Neural crest cell (in vitro differentiated cells): Measurements from ENCODE around the gene MED28. TPM values are rescaled to one million over a fixed set of nuclear protein-coding genes. Genes with fewer than 3 reads are reported as not detected.

Experiments used
- DNase-seq: peaks from one replicate; pipeline ENCODE4 v3.0.0; 2021; ENCODE audit warnings: low read depth, mixed read lengths, low spot score
- H3K27ac Mint-ChIP-seq: one replicate; pipeline ENCODE4 v1.8.0; 2021; ENCODE audit warnings: mild to moderate bottlenecking, mixed read lengths; ENCODE audit not compliant: unreplicated experiment
- H3K27me3 Mint-ChIP-seq: 2 replicates; pipeline ENCODE4 v1.8.0; 2021; ENCODE audit warnings: low read depth, mild to moderate bottlenecking, mixed read lengths
- H3K36me3 Mint-ChIP-seq: 2 replicates; pipeline ENCODE4 v1.8.0; 2021; ENCODE audit warnings: low read depth, mild to moderate bottlenecking, mixed read lengths
- H3K4me1 Mint-ChIP-seq: 2 replicates; pipeline ENCODE4 v1.8.0; 2021; ENCODE audit warnings: mixed read lengths
- H3K4me3 Mint-ChIP-seq: one replicate; pipeline ENCODE4 v1.8.0; 2021; ENCODE audit warnings: mild to moderate bottlenecking, mixed read lengths
- H3K9me3 Mint-ChIP-seq: 2 replicates; pipeline ENCODE4 v1.8.0; 2021; ENCODE audit warnings: mixed read lengths
- total RNA-seq: library from RNA; stranded (reverse); gene quantifications from 2 replicates; pipeline ENCODE4 v1.2.1, GENCODE V29; 2021
- TF ChIP-seq, protein P1 (sequence below): fragments of 200-600 bp; sonication (generic); conservative IDR thresholded peaks from 2 replicates; pipeline ENCODE4 v1.5.0; 2021; ENCODE audit warnings: antibody characterized with exemption, mild to moderate bottlenecking

Gene MED28
- total RNA-seq, 1 donor from 2014 or later, result 97.8 TPM

DNA sequence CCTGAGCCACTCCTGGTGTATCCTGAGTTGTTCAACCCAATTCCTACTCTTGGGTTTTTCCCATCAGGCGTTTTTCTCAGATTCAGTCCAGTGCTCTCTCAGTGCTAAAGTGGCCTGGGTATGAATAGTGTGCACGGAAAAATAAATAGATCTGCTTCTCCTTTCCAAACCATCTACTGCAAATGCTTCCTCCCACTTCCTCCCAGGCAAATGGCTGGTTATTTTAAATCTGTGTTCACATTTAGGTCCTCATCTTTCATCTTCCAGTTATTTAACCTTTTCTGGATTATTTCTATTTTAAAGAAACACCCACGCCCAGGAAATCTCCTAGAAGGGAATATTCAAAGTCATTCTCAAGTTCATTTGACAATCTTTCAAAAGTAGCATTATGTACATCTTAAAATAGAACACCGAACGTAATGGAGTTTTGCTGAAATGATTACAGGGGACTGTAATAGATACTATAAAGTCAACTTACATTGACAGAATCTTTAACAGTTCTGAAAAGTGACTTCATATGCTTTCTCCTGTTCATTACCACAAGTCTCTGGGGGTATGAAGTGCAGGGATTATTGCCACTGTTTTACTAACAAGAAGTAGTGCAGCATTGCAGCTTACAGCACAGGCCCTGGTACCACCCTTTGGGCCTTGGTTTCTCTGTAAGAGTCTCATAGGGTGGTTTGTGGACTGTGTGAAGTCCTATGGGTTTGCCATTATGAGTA, 66.3 kb downstream of the MED28 start:
- no peaks in the 10 kb centered on the region for H3K36me3 Mint-ChIP-seq
- peaks cover 9% of the 10 kb centered on the region for H3K9me3 Mint-ChIP-seq
- H3K4me3 Mint-ChIP-seq, result no peak overlapping the region
- no peak overlapping the region for H3K27ac Mint-ChIP-seq
- no peaks in the 10 kb centered on the region for H3K27me3 Mint-ChIP-seq
- H3K4me1 Mint-ChIP-seq, result no peaks in the 10 kb centered on the region
- DNase-seq, result no peak
- TF ChIP-seq, protein P1, sequence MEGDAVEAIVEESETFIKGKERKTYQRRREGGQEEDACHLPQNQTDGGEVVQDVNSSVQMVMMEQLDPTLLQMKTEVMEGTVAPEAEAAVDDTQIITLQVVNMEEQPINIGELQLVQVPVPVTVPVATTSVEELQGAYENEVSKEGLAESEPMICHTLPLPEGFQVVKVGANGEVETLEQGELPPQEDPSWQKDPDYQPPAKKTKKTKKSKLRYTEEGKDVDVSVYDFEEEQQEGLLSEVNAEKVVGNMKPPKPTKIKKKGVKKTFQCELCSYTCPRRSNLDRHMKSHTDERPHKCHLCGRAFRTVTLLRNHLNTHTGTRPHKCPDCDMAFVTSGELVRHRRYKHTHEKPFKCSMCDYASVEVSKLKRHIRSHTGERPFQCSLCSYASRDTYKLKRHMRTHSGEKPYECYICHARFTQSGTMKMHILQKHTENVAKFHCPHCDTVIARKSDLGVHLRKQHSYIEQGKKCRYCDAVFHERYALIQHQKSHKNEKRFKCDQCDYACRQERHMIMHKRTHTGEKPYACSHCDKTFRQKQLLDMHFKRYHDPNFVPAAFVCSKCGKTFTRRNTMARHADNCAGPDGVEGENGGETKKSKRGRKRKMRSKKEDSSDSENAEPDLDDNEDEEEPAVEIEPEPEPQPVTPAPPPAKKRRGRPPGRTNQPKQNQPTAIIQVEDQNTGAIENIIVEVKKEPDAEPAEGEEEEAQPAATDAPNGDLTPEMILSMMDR, result no peak

DNA sequence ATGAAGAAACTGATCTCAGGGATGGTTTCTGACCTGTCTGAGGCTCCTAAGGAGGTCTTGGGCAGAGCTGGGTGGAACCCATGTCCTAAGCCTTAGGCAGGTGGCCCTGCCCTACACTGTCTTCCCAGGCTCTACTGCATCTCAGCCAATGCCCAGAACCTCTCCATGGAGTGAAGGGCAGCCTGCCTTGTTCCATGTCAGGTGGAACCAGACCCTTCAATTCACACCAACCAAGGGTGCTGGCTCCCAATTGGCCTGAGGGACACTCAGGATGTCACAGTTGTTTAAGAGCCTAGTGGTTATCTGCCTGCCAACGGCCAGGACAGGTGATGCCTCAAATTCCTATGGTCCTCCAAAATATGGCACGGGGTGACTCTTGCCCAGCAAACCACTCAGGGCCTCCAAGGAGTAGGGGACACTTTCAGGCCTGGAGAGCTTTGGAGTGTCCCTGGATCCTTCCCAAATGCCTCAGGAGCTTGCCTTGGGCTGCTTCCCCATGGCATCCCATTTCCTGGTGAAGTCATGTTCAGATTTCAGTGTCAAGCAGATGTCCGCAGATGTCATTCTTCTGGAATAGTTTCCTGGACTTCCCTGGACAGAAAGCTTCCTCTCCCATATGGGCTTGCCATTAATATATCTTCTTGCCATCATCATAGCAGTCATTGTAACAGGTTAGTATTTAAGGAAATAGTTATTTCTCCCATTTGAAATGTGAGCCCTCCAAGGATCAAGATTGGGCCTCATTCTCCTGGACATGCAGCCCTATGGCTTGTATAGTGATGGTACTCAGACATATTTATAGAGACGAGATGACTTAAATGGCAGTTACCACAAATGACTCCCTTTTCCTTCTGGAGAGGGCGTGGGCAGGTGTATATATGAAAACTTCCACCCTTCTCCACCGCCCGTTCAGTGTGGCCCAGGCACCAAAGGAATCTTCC, 67.1 kb downstream of the MED28 start:
- Mint-ChIP-seq H3K27ac (peak overlapping the region; percentile 83), H3K27me3 (no peaks in the 10 kb centered on the region)

DNA sequence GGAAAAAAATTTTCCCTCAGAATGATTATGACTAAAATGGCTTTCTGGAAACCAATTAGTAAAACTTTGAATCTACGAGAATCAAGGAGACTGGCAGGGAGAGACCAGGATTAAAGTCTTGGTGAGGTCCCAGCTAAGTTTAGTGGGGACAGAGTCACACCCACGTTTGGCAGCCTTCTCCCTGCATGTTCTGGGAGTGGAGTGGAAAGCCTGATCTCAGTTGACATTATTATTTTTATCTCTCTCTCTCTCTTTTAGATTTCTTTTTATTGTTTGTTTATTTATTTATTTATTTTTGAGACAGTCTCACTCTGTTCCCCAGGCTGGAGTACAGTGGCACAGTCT, 67.8 kb downstream of the MED28 start:
- TF ChIP-seq, protein P1, result no peak
- no peak for DNase-seq
- Mint-ChIP-seq H3K36me3 (no peaks in the 10 kb centered on the region), H3K27me3 (no peaks in the 10 kb centered on the region), H3K4me1 (no peaks in the 10 kb centered on the region), H3K4me3 (no peak overlapping the region), H3K9me3 (peaks cover 9% of the 10 kb centered on the region), H3K27ac (no peak overlapping the region)

More for the DNA sequence above, 67.1 kb downstream of the MED28 start:
- H3K36me3 Mint-ChIP-seq, result no peaks in the 10 kb centered on the region
- DNase-seq, result no peak
- peaks cover 9% of the 10 kb centered on the region for H3K9me3 Mint-ChIP-seq
- no peak overlapping the region for H3K4me3 Mint-ChIP-seq
- TF ChIP-seq, protein P1, result no peak
- H3K4me1 Mint-ChIP-seq, result no peaks in the 10 kb centered on the region

Other genes with a start within 250 kb of the MED28 start
- gene QDPR, start 102.6 kb upstream of the MED28 start, total RNA-seq, result 45.2 and 46.5 TPM in 2 replicates
- gene CLRN2, start 99.5 kb upstream of the MED28 start, total RNA-seq, result not detected in 2 replicates
- 46.7 and 49.0 TPM in 2 replicates for gene LAP3, start 37.4 kb upstream of the MED28 start, total RNA-seq
- gene FAM184B, start 167.0 kb downstream of the MED28 start, total RNA-seq, result 0.12 and 0.16 TPM in 2 replicates
- 57.4 and 58.2 TPM in 2 replicates for gene DCAF16, start 196.1 kb downstream of the MED28 start, total RNA-seq
- gene NCAPG, start 196.3 kb downstream of the MED28 start, total RNA-seq, result 75.8 and 79.6 TPM in 2 replicates